CD4-positive, CD25-positive, alpha-beta regulatory T cell (primary cell): ENCODE results near the gene ADTRP. TPM values are rescaled to one million over a fixed set of nuclear protein-coding genes. Genes with fewer than 3 reads are reported as not detected.
"Not testable (repeated sequence)": the region's sequence is repeated elsewhere in the genome, so short reads cannot be mapped to it uniquely, and the experiment has no call there.

ENCODE experiments used
- ATAC-seq, 2 donors: fragments of 150-1000 bp; cut with Tn5 transposase; one replicate each; pipeline ENCODE4 v1.10.0; 2021; ENCODE audit warnings: low read depth in 2 of 2, moderate number of reproducible peaks in 2 of 2, moderate library complexity in 1 of 2
- DNase-seq, 3 donors: peaks; one replicate each; pipeline versions ENCODE4 v3.0.0 to v3.0.0-alpha.2; 2012 to 2022; ENCODE audit warnings: mixed read lengths in 1 of 3
- H3K27ac ChIP-seq: one replicate; pipeline ENCODE4 v1.7.0; 2013; ENCODE audit warnings: mild to moderate bottlenecking, low read length; ENCODE audit not compliant: insufficient read depth, poor library complexity, severe bottlenecking
- H3K27me3 ChIP-seq: one replicate; pipeline ENCODE4 v1.7.0; 2013; ENCODE audit warnings: low read length; ENCODE audit not compliant: control insufficient read depth, insufficient read depth
- H3K36me3 ChIP-seq: one replicate; pipeline ENCODE4 v1.7.0; 2013; ENCODE audit warnings: mild to moderate bottlenecking, low read length, moderate library complexity; ENCODE audit not compliant: control insufficient read depth, insufficient read depth
- H3K4me1 ChIP-seq: 2 replicates; pipeline ENCODE4 v1.7.0; 2013; ENCODE audit warnings: mild to moderate bottlenecking, low read length; ENCODE audit not compliant: insufficient read depth, control insufficient read depth, poor library complexity, severe bottlenecking
- H3K4me3 ChIP-seq: one replicate; pipeline ENCODE4 v1.7.0; 2013; ENCODE audit warnings: low read depth, mild to moderate bottlenecking, low read length, moderate library complexity
- H3K9me3 ChIP-seq, 2 experiments: 1 replicate in 1 of 2; 2 replicates in 1 of 2; pipeline ENCODE4 v1.7.0; 2013; ENCODE audit warnings: low read length in 2 of 2, mild to moderate bottlenecking in 1 of 2, moderate library complexity in 1 of 2; ENCODE audit not compliant: control insufficient read depth in 2 of 2
- H3K27ac Mint-ChIP-seq, 3 donors: one replicate each; pipeline ENCODE4 v1.8.0; 2020 to 2022; ENCODE audit warnings: mild to moderate bottlenecking in 3 of 3, mixed read lengths in 3 of 3, moderate library complexity in 2 of 3
- H3K27me3 Mint-ChIP-seq: one replicate; pipeline ENCODE4 v1.8.0; 2022; ENCODE audit warnings: mild to moderate bottlenecking, mixed read lengths
- H3K36me3 Mint-ChIP-seq: one replicate; pipeline ENCODE4 v1.8.0; 2020; ENCODE audit warnings: mixed read lengths
- H3K4me1 Mint-ChIP-seq, 4 donors: one replicate each; pipeline ENCODE4 v1.8.0; 2020 to 2022; ENCODE audit warnings: mixed read lengths in 4 of 4, mild to moderate bottlenecking in 1 of 4
- H3K4me3 Mint-ChIP-seq, 4 donors: one replicate each; pipeline ENCODE4 v1.8.0; 2020 to 2022; ENCODE audit warnings: mild to moderate bottlenecking in 4 of 4, mixed read lengths in 4 of 4, moderate library complexity in 3 of 4
- H3K9me3 Mint-ChIP-seq, 7 donors: one replicate each; pipeline ENCODE4 v1.8.0; 2020 to 2022; ENCODE audit warnings: mixed read lengths in 7 of 7, mild to moderate bottlenecking in 3 of 7, moderate library complexity in 2 of 7
- polyA plus RNA-seq, 4 donors: library from polyadenylated mRNA; unstranded; fragments of 300-500 nt; fragmentation: Illumina TruSeq; gene quantifications; one replicate each; pipeline ENCODE4 v1.2.3, GENCODE V29; 2021
- total RNA-seq: library from RNA; stranded (reverse); gene quantifications from one replicate; pipeline ENCODE4 v1.2.3, GENCODE V29; 2022

ADTRP gene
- total and polyA plus RNA-seq, 5 donors from 2014 or later: 27.3 to 41.7 (median 40.9) TPM

- Mint-ChIP-seq H3K36me3 (no peaks in the 10 kb centered on the region), H3K9me3 (no peaks in the 10 kb centered on the region), H3K27ac (no peak overlapping the region), H3K4me3 (no peak overlapping the region), H3K27me3 (peaks cover 11% of the 10 kb centered on the region), H3K4me1 (peaks cover 0 to 5% (median 0%) of the 10 kb centered on the region in 4 donors)
- H3K4me3 ChIP-seq: no peak overlapping the region
- no peaks in the 10 kb centered on the region for H3K27me3 ChIP-seq
- H3K27ac ChIP-seq: no peak overlapping the region
- H3K9me3 ChIP-seq: no peaks in the 10 kb centered on the region
- DNase-seq: no peak
- no peaks in the 10 kb centered on the region for H3K4me1 ChIP-seq
- ATAC-seq: no peak
- no peaks in the 10 kb centered on the region for H3K36me3 ChIP-seq
Observed at GRCh38 chr6:11692451-11693376, 85.9 kb downstream of the ADTRP start.

GRCh38 chr6:11689847-11690246, 88.8 kb downstream of the ADTRP start:
- no peak overlapping the region for H3K4me3 ChIP-seq
- ATAC-seq (no peak), DNase-seq (peak in 1 of 3 donors; percentile 34)
- H3K4me3 Mint-ChIP-seq: no peak overlapping the region
- no peaks in the 10 kb centered on the region for H3K9me3 ChIP-seq
- H3K9me3 Mint-ChIP-seq: no peaks in the 10 kb centered on the region
- H3K4me1 Mint-ChIP-seq: peaks cover 0 to 5% (median 0%) of the 10 kb centered on the region in 4 donors
- H3K27ac Mint-ChIP-seq: no peak overlapping the region
- H3K4me1 ChIP-seq: no peaks in the 10 kb centered on the region
- H3K27me3 Mint-ChIP-seq: peaks cover 12% of the 10 kb centered on the region
- H3K27me3 ChIP-seq: no peaks in the 10 kb centered on the region
- H3K36me3 ChIP-seq: no peaks in the 10 kb centered on the region
- no peaks in the 10 kb centered on the region for H3K36me3 Mint-ChIP-seq
- H3K27ac ChIP-seq: no peak overlapping the region

GRCh38 chr6:11689400-11689799, 89.2 kb downstream of the ADTRP start:
- not testable (repeated sequence) for H3K27ac Mint-ChIP-seq, H3K27ac ChIP-seq, H3K4me3 Mint-ChIP-seq, ATAC-seq, H3K4me1 Mint-ChIP-seq, H3K27me3 ChIP-seq, H3K9me3 Mint-ChIP-seq, H3K4me1 ChIP-seq, DNase-seq, H3K36me3 ChIP-seq, H3K9me3 ChIP-seq, H3K4me3 ChIP-seq, H3K36me3 Mint-ChIP-seq
- H3K27me3 Mint-ChIP-seq: peaks cover 12% of the 10 kb centered on the region

GRCh38 chr6:11688425-11688709, 90.2 kb downstream of the ADTRP start:
- Mint-ChIP-seq H3K27ac (no peak overlapping the region), H3K4me3 (no peak overlapping the region), H3K27me3 (peaks cover 12% of the 10 kb centered on the region), H3K9me3 (no peaks in the 10 kb centered on the region), H3K4me1 (peaks cover 0 to 5% (median 0%) of the 10 kb centered on the region in 4 donors), H3K36me3 (no peaks in the 10 kb centered on the region)
- H3K4me3 ChIP-seq: no peak overlapping the region
- no peak overlapping the region for H3K27ac ChIP-seq
- ATAC-seq: no peak
- H3K27me3 ChIP-seq: peaks cover 2% of the 10 kb centered on the region
- H3K36me3 ChIP-seq: no peaks in the 10 kb centered on the region
- H3K9me3 ChIP-seq: no peaks in the 10 kb centered on the region
- DNase-seq: no peak
- no peaks in the 10 kb centered on the region for H3K4me1 ChIP-seq

GRCh38 chr6:11685481-11686093, 93.0 kb downstream of the ADTRP start:
- Mint-ChIP-seq H3K4me1 (peaks cover 0 to 5% (median 0%) of the 10 kb centered on the region in 4 donors), H3K27me3 (peaks cover 16% of the 10 kb centered on the region), H3K4me3 (no peak overlapping the region), H3K27ac (no peak overlapping the region), H3K36me3 (no peaks in the 10 kb centered on the region), H3K9me3 (peaks cover 0 to 8% (median 4%) of the 10 kb centered on the region in 7 donors)
- Histone ChIP-seq H3K36me3 (no peaks in the 10 kb centered on the region), H3K4me1 (no peaks in the 10 kb centered on the region), H3K27ac (no peak overlapping the region), H3K9me3 (peaks cover 0 to 4% of the 10 kb centered on the region in 2 experiments), H3K27me3 (peaks cover 3% of the 10 kb centered on the region), H3K4me3 (no peak overlapping the region)
- ATAC-seq: no peak
- DNase-seq: no peak

- DNase-seq: no peak
- H3K4me3 Mint-ChIP-seq: no peak overlapping the region
- H3K4me1 Mint-ChIP-seq: peaks cover 0 to 5% (median 0%) of the 10 kb centered on the region in 4 donors
- peaks cover 16% of the 10 kb centered on the region for H3K27me3 Mint-ChIP-seq
- H3K36me3 Mint-ChIP-seq: no peaks in the 10 kb centered on the region
- no peak overlapping the region for H3K27ac Mint-ChIP-seq
- Histone ChIP-seq H3K27ac (no peak overlapping the region), H3K4me3 (no peak overlapping the region), H3K4me1 (no peaks in the 10 kb centered on the region), H3K27me3 (peaks cover 3% of the 10 kb centered on the region), H3K9me3 (peaks cover 2 to 9% of the 10 kb centered on the region in 2 experiments), H3K36me3 (no peaks in the 10 kb centered on the region)
- peaks cover 1 to 11% (median 6%) of the 10 kb centered on the region in 7 donors for H3K9me3 Mint-ChIP-seq
- no peak for ATAC-seq
Observed at GRCh38 chr6:11684901-11685480, 93.6 kb downstream of the ADTRP start.

GRCh38 chr6:11683871-11684270, 94.7 kb downstream of the ADTRP start:
- ATAC-seq (no peak), DNase-seq (no peak)
- no peaks in the 10 kb centered on the region for H3K36me3 ChIP-seq
- Mint-ChIP-seq H3K27me3 (peaks cover 16% of the 10 kb centered on the region), H3K27ac (no peak overlapping the region), H3K36me3 (no peaks in the 10 kb centered on the region), H3K9me3 (peaks cover 2 to 15% (median 6%) of the 10 kb centered on the region in 7 donors), H3K4me3 (no peak overlapping the region), H3K4me1 (no peaks in the 10 kb centered on the region)
- peaks cover 5 to 9% of the 10 kb centered on the region in 2 experiments for H3K9me3 ChIP-seq
- H3K27me3 ChIP-seq: peaks cover 4% of the 10 kb centered on the region
- H3K4me1 ChIP-seq: no peaks in the 10 kb centered on the region
- no peak overlapping the region for H3K4me3 ChIP-seq
- no peak overlapping the region for H3K27ac ChIP-seq
